GM19455 (cell line): ENCODE results near the gene NDST1.
A peak's percentile ranks its signal among the peaks of the same experiment; 100 is the strongest.

ENCODE experiments used
- ATAC-seq: cut with Tn5 transposase; IDR thresholded peaks from one replicate; pipeline ENCODE4 v1.9.1; 2021; ENCODE audit not compliant: unreplicated experiment

The NDST1 gene

DNA sequence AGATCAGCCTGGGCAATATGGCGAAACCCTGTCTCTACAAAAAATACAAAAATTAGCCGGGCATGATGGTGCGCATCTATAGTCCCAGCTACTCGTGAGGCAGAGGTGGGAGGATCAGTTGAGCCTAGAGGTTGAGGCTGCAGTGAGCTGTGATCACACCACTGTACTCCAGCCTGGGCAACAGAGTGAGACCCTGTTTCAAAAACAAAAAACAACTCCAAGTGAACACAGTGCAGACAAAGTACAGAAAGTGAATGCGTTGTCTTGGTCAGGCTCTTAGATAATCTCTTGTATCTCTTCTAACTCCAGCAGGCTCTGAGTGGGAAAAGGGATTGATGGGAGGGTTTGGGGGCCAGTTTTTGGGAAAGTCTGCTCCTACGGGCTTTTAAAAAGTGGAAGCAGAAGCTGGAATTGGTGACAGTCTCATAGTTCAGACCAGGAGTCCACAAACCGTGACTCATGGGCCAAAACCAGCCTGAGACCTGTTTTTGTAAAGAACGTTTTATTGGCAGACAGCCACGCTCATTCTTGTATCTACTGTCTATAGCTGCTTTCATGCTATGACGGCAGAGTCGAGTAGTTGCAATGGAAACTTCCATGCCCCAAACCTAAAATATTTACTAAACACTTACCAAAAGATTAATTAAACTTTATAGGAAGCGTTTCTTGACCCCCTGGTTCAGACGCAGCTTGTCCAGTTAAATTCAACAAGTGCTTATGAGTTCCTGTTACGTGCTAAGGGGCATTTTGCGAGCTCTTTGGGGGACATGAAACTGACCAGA, 32.9 kb downstream of the NDST1 start:
- ATAC-seq: no peak

DNA sequence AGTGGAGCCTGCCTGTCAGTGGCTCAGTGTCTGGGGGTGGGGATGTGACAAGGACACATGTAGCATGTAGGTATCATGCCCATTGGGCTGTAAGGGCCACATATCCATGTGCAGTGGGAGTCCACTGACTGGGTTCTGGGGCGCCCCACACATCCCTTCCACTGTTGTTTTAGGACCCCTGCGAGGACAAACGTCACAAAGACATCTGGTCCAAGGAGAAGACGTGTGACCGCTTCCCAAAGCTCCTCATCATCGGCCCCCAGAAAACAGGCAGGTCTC, 33.4 kb downstream of the NDST1 start:
- ATAC-seq: no peak

DNA sequence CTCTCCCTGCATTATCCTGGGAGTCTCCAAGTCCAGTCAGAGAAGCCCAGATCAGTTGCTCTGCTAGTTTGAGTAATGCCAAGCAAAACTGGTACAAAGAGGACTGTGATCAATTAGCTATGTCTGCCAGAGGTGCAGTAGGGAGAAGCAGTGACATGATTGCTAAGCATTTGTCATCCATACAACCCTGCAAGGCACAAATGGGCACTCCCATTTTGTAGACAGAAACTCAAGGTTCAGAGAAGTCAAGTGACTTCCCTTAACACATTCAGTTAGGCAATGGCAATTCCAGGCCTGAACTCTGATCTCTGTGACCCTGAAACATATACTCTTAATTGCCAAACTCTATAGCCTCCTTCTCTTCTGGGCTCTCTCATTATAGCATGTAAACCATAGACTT, 34.0 kb downstream of the NDST1 start:
- ATAC-seq: no peak

DNA sequence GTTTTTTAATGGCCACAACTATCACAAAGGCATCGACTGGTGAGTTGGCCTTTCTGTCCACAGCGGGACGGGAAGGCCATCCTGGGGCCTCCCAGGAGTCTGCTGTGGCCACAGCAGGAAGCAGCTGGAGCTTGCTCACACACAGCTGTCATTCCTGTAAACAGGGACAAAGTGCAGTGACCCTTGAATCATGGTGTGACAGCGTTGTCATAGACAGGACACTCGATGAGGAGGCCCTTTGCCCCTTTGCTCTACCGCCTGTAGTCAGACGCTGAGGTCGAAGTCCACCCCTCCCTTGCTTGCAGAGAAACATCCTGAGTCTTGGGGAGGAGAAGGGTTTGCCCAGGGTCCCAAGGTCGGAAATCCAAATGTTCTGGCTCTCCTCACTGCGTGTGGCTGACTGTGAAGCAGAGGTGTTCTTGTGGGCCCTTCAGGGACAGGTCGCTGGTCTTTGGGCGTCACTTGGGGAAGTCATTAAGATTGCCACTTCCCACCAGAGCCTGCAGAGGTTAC, 35.1 kb downstream of the NDST1 start:
- ATAC-seq: no peak

DNA sequence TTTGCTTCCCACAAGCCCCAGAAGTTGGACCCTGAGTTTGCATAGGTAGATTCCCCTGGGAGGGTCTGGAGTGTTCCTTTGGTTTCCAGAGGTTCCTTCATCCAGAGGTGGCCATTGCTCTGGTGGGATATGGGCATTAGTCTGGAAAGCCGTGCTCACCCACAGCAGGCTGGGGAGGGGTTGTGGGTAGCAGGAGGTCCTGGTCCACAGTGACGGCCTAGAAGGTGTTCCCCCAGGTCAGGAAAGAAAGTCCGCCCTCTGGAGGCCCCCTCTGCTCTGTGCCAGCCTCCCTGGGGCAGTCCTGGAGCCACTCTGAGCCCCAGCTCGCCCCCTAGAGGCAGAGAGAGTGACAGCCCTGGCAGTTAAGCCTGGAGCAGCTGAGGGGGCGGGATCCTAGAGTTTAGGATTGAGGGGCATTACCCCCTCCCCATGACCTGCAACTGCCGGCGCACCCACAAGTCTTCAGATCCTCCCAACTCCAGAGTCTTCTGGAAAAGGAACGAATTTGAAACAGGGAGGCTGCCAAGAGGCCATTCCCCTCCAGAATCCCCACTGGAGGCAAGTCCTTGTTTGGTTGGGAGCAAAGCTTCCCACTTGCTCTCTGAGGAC, 36.8 kb downstream of the NDST1 start:
- peak; percentile 87 for ATAC-seq

DNA sequence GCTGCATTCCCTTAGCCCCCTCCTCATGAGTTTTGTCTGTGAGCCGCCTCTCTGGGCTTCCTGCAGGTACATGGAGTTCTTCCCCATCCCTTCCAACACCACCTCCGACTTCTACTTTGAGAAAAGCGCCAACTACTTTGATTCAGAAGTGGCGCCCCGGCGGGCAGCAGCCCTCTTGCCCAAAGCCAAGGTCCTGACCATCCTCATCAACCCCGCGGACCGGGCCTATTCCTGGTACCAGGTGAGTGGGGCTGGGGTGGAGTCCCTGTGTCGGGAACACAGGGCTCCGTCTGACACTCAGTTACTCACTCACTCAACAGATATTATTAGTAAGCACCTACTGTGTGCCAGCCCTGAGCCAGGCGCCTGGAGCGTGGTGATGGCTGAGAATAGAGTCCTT, 37.3 kb downstream of the NDST1 start:
- no peak for ATAC-seq

DNA sequence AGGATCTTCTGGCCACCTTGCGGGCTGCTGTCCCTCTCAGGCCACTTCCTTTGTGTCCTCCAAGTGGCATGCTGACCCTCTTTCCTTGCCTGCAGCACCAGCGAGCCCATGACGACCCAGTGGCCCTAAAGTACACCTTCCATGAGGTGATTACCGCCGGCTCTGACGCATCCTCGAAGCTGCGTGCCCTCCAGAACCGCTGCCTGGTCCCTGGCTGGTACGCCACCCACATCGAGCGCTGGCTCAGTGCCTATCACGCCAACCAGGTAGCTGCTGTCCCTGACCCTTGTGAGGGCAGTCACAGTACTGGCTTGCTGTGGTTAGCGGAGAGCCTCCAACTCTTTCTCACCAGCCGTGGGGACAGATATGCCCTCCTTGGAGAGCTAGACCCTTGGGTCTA, 40.2 kb downstream of the NDST1 start:
- ATAC-seq: no peak

DNA sequence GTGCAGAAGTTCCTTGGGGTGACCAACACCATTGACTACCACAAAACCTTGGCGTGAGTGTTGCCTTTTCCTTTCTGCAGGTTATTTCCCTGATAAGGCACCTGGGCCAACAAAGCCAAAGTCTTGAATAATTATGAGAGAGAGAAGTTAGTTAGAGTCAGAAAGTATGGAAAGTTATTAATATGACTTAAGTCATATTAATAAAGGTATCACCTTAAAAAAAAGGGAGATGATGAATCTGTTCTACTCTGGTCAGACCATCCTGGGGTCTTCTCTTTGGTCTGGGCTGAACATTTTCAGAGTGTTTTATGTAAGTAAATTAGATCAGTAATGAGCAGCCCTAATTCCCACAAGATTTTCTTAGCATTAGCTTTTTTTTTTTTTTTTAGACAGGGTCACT, 41.8 kb downstream of the NDST1 start:
- no peak for ATAC-seq

DNA sequence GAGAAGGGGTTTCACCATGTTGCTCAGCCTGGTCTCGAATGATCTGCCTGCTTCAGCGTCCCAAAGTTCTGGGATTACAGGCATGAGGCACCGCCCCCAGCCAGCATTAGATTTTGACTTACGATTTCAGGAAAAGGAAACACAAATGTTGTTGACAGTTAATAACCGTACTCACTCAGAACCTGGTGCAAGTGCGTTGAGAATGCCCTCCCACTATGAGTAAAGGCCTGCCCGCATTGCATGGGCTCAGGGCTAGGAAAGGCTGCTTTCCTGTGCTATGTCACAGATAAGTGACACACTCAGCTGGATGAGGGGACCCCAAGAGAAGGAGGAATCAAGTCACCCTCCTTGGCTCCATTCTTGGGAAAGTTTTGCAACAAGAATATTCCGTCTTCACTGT, 42.4 kb downstream of the NDST1 start:
- ATAC-seq: no peak

DNA sequence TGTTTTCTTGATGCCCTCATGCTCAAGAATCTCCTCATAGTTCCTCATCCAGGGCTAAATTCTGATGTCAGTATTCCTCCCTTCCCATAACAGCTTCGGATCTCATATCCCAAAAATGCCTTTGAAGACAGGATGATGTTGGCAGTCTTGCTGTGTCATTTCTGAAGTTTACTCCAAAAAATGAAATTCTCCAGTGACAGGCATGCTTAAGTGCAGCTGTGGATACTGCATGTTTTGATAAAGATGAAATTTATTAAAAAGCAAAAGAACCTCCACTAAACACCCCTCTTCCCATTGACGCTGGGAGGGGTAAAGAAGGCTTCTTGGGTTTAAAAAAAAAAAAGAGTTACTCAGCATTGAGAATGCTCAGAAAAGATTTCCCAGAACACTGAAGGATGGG, 43.1 kb downstream of the NDST1 start:
- no peak for ATAC-seq

DNA sequence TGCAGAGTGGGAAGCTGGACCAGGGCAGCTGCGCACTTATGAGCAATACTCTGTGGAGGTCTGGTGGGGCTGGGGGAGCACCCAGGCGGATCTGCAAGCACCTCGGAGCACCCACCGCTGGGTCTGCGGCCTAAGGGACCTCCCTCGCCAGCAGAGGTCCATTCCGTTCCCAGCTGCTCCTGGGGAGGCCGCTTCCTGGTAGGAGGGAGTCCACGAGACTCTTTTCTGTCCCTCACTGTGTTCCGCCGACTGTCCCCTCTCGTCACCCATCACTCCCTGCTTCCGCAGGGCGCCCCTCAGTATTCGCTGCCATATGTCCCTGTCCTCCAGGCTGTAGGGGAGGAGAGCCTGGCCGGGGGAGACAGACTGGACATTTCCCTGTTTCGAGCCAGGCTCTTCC, 45.5 kb downstream of the NDST1 start:
- no peak for ATAC-seq

DNA sequence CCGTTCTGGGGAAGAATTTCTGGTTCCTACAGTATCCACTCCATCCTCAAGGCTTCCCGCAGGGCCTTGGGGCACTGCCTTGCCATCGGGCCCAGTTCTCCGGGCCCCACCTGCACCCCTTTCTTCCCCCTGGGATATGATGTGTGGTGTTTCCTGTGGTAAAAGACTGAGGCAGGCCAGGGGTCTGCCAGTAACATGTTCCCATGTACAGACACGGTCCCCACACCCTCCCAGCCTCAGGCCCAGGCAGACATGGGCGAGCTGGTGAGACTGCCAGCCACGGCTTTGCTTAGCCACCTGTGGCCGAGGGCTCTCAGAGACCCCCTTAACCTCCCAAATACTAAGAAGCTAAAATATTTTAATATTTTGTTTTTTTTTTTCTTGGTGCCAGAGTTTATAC, 46.0 kb downstream of the NDST1 start:
- ATAC-seq: no peak

DNA sequence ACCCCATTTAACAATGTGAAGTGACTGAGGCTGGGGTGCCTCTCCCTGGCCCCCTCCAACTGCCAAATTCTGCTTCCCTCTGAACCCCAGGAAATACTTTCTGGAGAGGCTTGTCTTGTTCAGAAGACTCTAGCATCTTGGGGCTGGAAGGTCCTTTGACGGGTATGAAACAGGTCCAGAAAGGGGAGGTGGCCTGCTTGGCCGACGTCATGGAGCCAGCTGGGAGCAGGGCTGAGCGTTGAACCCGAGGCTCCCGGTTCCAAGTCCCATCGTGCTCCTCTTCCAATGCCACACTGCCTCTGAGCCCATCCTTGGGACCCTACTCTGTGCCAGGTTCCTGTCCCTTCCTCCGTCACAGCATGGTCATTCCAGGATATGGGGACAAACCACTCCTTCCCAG, 46.9 kb downstream of the NDST1 start:
- no peak for ATAC-seq

DNA sequence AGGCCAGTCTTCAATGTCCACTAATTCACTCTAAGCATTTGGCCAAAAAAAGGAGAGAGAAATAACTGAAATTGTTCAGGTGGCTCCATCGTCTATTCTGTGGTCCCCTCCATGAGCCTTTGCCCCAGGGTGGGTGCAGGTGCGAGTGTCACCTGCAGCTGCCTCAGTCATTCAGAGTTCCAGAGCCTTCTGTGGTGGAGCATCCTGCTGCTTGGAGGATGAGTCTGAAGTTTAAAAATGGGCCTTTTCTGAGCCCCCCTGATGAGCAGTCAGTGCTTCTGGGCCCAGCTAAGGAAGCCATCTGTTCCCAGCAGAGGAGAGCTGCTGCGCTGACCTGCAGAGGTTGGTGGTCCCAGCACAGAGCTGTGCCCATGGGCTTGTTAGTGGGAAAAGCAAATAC, 48.2 kb downstream of the NDST1 start:
- no peak for ATAC-seq

DNA sequence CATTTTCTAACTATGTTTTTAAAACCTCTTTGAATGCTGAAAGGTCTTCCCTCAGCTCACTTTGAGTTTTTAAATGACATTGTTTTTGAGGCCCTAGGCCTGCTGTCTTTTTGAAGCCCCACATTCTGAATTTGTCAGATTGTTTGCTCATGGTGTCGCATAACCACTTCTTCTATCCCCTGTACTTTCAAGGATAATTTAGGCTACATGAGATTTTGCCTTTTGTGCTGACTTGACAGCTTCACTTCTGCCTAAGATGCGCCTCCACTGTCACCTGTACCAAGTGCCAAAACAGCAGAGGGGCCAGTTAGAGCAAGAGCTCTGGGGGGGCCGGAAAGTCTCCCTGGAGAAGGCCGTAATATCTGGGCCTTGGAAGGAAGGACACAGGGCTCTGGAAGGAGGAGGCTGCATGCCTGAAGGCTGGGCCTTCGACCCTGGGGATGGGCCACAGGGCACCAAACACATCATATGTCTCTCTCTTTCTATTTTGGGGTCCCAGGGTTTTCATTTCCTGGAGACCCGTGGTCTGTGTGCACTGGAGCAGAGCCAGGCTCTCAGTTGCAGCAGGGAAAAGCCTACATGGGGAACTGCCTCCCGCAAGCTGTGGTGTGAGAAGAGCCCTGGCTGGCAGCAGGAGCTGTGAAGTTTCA, 49.1 kb downstream of the NDST1 start:
- ATAC-seq: no peak

DNA sequence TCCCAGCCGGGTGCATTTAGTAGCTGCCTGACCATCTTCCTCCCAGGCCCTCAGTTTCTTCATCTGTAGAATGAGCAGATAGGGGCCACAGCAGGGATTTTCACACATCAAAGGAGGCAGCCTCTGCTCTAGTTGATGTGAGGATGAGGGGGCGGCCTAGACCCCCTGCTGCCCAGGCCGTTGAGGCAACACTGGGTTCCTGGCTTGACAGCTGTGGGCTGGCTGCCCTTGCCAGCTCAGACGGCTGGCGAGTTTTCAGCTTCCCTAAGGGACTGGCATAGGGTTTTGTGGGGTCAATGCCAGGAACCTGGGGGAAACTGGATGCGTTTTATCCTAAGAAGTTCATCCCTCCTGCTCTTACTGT, 49.6 kb downstream of the NDST1 start:
- no peak for ATAC-seq

DNA sequence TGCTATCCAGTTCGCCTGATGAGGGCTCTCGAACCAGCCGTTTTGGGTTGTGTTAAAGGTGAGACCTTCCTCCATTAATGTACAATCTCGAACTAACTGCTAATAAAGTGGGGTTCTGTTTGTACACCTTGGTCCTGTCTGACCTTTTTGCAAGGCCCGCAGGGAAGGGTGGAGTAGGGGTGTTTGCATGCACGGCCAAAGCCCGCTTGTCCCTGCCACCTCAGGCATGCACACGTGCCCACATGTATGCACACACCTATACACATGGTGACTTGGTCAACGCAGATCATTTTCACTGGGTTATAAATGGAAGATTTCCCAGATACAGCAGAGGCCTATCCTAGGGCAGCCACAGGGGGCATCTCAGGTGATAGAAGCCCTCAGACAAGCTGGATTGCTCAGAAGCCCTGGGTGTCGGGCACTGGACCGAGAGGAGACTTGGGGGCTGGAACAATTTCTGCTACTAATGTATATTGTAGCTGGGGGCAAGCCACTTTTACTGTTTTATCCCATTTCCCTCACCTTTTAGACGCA, 50.2 kb downstream of the NDST1 start:
- ATAC-seq: no peak

DNA sequence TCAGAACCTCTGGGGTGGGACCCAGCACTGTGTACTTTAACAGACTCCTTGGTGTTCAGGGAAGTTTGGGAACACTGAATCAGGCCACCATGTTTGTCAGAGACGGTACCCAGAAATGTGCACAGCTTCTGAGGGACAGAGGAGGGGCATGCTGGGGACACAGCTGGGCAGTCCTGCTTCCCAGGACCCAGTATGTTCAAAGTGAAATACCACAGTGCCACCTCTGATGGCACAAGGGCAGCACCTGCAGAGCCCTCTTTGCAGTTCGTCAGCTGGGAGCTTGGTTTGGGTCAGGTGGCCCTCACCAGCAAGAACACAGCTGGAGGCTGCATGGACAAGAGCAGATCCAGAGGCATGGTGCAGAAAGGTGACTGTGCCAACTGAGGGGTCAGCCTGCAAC, 51.2 kb downstream of the NDST1 start:
- no peak for ATAC-seq

DNA sequence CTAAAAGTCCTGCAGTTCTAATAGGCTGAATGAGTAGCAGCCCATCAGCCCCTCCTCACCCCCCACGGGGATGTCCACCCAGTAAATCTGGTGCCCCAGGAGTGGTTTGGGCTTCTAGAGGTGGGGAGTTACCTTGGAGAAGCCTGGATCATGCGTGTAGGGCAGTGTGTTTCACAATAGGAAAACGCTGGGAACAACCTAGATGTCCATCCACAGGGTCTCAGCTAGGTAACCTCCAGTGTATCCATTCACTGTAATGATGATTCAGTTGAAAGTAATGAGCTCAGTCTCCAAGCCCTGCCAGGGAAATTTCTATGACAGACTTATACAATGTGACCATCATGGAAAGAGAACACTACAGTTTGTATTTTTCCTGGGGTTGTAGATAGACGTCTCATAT, 51.8 kb downstream of the NDST1 start:
- no peak for ATAC-seq

DNA sequence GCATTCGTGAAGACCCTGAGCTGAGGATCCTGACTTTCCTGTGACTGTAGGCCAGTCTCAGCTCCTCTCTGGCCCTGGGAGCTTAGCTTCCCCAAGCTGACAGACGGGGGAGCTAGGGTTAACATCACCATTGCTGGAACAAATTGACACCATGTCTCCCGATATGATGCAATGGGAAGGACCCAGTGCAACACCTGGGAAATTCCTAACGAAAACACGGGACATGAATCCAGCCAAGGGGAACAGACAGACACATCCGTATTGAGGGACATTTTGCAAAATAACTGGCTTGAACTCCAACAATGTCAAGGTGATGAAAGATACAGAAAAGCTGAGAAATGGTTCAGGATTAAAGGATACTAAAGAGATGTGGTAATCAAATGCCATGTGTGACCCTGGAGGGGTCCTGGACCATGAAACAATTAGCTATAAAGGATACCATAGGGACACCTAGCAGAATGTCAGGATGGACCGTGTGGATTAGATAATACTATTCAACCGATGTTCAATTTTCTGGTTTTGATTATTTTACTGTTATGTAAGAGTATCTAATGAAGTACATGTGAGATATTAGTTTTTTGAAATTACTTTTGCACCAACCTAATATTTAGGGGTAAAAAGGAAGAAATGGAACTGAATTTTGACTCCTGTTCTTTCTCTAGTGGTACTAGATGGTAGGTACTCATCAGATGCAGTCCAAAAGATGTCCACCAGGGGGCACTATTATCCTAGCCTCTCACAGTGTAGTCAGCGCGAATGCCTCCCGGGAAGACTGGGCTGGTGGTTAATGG, 52.7 kb downstream of the NDST1 start:
- peak; percentile 81 for ATAC-seq

DNA sequence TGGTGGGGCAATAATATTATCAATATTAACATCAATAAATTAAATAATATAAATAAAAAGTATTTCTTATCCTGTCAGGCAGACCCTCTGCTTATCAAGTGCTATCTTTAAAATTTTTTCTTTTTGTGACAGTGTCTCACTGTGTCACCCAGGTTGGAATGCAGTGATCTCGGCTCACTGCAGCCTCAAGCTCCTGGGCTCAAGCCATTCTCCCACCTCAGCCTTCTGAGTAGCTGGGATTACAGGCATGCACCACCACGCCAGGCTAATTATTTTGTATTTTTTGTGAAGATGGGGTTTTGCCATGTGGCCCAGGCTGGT, 53.2 kb downstream of the NDST1 start:
- no peak for ATAC-seq
